HEK293T (cell line): ENCODE data around the gene ASS1.

Experiments used
- ARNT ChIP-seq: fragments of 450-650 bp; IDR thresholded peaks from 2 replicates; pipeline ENCODE4 v1.6.1; 2017; ENCODE audit warnings: mild to moderate bottlenecking
- BHLHE40 ChIP-seq: fragments of 450-650 bp; IDR thresholded peaks from 2 replicates; pipeline ENCODE4 v1.6.1; 2016; ENCODE audit warnings: mild to moderate bottlenecking, moderate library complexity, borderline replicate concordance
- FOXK2 ChIP-seq: fragments of 450-650 bp; IDR thresholded peaks from 2 replicates; pipeline ENCODE4 v1.6.1; 2016; ENCODE audit warnings: mild to moderate bottlenecking
- FOXM1 ChIP-seq: fragments of 450-650 bp; IDR thresholded peaks from 2 replicates; pipeline ENCODE4 v1.6.1; 2017; ENCODE audit warnings: mild to moderate bottlenecking, borderline replicate concordance
- SP1 ChIP-seq: fragments of 450-650 bp; IDR thresholded peaks from 2 replicates; pipeline ENCODE4 v1.6.1; 2017
- SUZ12 ChIP-seq: fragments of 450-650 bp; IDR thresholded peaks from 2 replicates; pipeline ENCODE4 v1.6.1; 2016; ENCODE audit warnings: mild to moderate bottlenecking

DNA sequence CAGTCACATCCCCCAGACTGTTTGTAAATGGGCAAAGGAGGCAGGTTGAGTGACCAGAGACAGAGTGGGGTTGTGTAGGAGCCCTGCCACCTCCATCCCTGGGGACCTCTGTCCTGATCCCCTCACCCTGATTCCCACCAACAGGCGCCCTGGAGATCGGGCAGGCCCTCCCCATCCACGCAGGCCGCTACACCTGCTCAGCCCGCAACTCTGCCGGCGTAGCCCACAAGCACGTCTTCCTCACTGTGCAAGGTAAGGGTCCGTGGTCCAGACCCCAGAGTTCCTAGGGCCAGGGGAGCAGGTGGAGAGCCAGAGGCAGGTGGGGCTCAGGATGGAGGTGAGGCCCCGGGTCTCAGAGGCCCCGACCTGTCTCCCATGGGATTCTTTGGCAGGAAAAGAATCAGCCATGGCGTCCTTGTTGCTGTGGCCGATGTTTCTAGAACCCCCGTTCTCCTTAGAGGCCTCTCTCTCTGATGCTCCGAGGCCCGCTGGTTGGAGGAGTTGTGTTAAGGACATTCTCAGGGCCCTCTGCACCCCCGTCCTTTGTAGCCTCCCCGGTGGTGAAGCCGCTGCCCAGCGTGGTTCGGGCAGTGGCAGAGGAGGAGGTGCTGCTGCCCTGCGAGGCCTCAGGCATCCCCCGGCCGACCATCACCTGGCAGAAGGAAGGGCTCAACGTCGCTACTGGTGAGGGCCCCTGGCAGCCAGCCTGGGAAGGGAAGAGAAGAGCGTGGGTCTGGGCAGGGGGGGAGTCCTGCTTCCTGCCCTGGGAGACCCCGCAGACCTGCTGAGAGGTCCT is 41.9 kb upstream of the ASS1 start:
- TF ChIP-seq FOXK2 (no peak), SP1 (no peak), ARNT (no peak), FOXM1 (no peak), BHLHE40 (no peak), SUZ12 (no peak)
